Type B pancreatic cell (in vitro differentiated cells): ENCODE measurements around the gene RUSF1. TPM values are rescaled to one million over a fixed set of nuclear protein-coding genes. Genes with fewer than 3 reads are reported as not detected.
A peak's percentile ranks its signal among the peaks of the same experiment; 100 is the strongest.

Source experiments
- DNase-seq: peaks from one replicate; pipeline ENCODE4 v3.0.0; 2021; ENCODE audit warnings: mixed read lengths; ENCODE audit not compliant: unreplicated experiment; ENCODE audit errors: extremely low spot score
- H3K27ac Mint-ChIP-seq: 2 replicates; pipeline ENCODE4 v1.8.0; 2021; ENCODE audit warnings: mild to moderate bottlenecking, mixed read lengths
- H3K27me3 Mint-ChIP-seq: 2 replicates; pipeline ENCODE4 v1.8.0; 2021; ENCODE audit warnings: mixed read lengths
- H3K36me3 Mint-ChIP-seq: 2 replicates; pipeline ENCODE4 v1.8.0; 2021; ENCODE audit warnings: mixed read lengths
- H3K4me1 Mint-ChIP-seq: one replicate; pipeline ENCODE4 v1.8.0; 2021; ENCODE audit warnings: mixed read lengths; ENCODE audit not compliant: unreplicated experiment
- H3K4me3 Mint-ChIP-seq: 2 replicates; pipeline ENCODE4 v1.8.0; 2021; ENCODE audit warnings: mild to moderate bottlenecking, mixed read lengths
- H3K9me3 Mint-ChIP-seq: 2 replicates; pipeline ENCODE4 v1.8.0; 2021; ENCODE audit warnings: mixed read lengths
- total RNA-seq: library from RNA; stranded (reverse); gene quantifications from 2 replicates; pipeline ENCODE4 v1.2.1, GENCODE V29; 2021; ENCODE audit warnings: low replicate concordance
- TF ChIP-seq, protein P1 (sequence below): fragments of 200-600 bp; sonication (generic); conservative IDR thresholded peaks from 2 replicates; pipeline ENCODE4 v1.5.0; 2021; ENCODE audit warnings: antibody characterized with exemption, mild to moderate bottlenecking

The RUSF1 gene
- total RNA-seq, 1 donor from 2014 or later = 78.2 TPM

DNA sequence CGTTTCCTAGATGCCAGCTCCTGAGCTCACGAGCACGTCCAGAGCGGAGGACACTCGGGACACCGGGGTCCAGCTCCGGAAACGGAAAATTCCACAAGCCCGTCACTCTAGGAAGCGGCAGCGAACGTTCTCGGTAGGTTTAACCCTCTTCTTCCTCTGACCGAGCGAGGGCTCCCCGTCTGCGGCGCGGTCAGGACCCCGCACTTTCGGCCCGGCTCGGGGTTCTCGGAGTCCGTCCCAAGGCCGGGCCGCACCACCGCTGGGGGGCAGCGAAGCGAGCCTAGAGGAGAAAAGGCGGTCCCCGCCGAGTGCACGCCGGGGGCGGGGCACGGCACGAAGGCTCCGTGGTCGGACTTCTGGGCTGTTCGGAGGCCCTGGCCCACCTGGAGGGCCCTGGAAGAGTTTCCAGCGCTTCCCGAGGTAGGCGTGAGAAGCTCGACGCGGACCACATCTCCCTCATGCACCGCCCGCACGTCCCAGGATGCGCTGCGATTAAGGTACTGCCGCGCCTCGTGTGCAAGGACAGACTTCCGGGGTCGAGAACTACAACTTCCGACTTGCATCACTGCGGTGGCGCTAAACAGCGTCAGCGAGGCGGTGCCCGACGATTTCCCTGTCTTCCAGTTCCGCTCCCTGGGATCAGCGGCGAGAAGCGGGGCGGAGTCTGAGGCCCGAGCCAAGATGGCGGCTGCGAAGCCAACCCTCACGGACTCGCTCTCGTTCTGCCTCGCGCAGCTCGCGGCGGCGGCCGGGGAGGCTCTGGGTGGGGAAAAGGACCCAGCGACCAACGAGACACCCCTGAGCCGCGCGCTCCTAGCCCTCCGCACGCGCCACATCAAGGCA is 49.1 kb downstream of the RUSF1 start, which contains the start of gene ARMC5:
ARMC5 (plus strand) TSS at position 658 of the 843 bp plus-strand sequence; CDS start at position 682, 24 bp downstream.
- Mint-ChIP-seq H3K9me3 (no peaks in the 10 kb centered on the region), H3K27me3 (no peaks in the 10 kb centered on the region), H3K4me3 (peak within 1 kb of the TSS; percentile 89), H3K36me3 (no peaks in the 10 kb centered on the region), H3K27ac (peak within 1 kb of the TSS; percentile 89), H3K4me1 (peaks cover 22% of the 10 kb centered on the region)
- TF ChIP-seq, protein P1, sequence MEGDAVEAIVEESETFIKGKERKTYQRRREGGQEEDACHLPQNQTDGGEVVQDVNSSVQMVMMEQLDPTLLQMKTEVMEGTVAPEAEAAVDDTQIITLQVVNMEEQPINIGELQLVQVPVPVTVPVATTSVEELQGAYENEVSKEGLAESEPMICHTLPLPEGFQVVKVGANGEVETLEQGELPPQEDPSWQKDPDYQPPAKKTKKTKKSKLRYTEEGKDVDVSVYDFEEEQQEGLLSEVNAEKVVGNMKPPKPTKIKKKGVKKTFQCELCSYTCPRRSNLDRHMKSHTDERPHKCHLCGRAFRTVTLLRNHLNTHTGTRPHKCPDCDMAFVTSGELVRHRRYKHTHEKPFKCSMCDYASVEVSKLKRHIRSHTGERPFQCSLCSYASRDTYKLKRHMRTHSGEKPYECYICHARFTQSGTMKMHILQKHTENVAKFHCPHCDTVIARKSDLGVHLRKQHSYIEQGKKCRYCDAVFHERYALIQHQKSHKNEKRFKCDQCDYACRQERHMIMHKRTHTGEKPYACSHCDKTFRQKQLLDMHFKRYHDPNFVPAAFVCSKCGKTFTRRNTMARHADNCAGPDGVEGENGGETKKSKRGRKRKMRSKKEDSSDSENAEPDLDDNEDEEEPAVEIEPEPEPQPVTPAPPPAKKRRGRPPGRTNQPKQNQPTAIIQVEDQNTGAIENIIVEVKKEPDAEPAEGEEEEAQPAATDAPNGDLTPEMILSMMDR = peak; percentile 59
- peak; percentile 96 for DNase-seq

DNA sequence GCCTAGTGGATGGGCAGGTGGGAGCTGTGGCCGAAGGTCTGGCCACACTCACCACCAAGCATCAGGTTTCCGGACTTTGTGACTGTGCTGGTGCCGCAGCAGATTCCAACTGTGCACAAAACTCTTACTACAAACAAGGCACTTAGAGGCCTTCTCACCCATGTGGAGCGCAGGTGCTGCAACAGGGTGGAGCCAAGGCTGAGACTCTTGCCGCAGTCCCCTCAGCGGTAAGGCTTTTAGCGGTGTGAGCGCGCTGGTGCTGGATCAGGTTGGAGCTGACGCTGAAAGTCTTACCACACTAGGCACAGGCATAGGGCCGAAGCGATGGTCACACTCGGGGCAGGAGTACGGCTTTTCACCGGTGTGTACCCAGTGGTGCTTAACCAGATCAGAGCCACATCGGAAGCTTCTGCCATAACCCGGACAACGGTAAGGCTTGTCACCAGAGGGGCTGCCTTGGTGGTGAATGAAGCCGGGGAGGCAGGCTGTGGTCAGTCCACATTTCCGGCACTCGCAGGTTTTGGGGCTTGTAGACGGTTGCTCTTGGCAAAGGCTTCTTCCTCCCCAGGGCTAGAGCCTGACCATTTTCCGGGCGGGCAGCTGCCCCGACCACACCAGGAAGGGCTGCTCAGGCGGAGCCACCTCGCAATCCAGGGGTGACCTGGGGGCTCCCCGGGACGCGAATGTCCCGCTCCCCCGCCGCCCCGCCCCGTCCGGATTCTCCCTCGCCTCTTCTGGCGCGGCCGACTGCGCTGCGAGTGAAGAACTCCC is 49.9 kb downstream of the RUSF1 start:
- H3K4me3 Mint-ChIP-seq = peak overlapping the region; percentile 89

DNA sequence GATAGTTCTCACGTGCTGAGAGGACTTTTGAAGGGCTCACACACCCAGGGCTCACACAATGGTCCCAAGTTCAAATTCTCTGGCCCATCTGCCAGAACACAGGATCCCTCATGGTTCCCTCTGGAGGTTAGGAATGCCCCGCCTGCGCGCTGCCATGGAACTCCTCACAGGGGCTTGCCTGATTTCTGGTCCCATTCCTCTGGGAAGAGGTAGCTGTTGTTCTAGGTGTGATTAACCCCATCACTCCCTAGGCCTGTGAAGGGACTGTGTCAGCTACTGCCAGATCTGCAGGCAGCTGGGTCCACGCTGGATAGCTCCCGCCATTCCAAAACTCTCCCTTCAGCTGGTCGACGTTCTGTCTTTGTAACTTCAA is 51.2 kb downstream of the RUSF1 start:
- peak overlapping the region; percentile 34 for H3K4me3 Mint-ChIP-seq
- H3K9me3 Mint-ChIP-seq = no peaks in the 10 kb centered on the region
- TF ChIP-seq, protein P1 = no peak
- no peak for DNase-seq
- no peak overlapping the region for H3K27ac Mint-ChIP-seq
- H3K4me1 Mint-ChIP-seq = peaks cover 29% of the 10 kb centered on the region
- H3K36me3 Mint-ChIP-seq = no peaks in the 10 kb centered on the region
- no peaks in the 10 kb centered on the region for H3K27me3 Mint-ChIP-seq

More for the DNA sequence above, 49.9 kb downstream of the RUSF1 start:
- Mint-ChIP-seq H3K27me3 (no peaks in the 10 kb centered on the region), H3K9me3 (no peaks in the 10 kb centered on the region), H3K4me1 (peaks cover 28% of the 10 kb centered on the region), H3K36me3 (no peaks in the 10 kb centered on the region), H3K27ac (peak overlapping the region; percentile 89)
- no peak for DNase-seq
- TF ChIP-seq, protein P1 = peak; percentile 52

DNA sequence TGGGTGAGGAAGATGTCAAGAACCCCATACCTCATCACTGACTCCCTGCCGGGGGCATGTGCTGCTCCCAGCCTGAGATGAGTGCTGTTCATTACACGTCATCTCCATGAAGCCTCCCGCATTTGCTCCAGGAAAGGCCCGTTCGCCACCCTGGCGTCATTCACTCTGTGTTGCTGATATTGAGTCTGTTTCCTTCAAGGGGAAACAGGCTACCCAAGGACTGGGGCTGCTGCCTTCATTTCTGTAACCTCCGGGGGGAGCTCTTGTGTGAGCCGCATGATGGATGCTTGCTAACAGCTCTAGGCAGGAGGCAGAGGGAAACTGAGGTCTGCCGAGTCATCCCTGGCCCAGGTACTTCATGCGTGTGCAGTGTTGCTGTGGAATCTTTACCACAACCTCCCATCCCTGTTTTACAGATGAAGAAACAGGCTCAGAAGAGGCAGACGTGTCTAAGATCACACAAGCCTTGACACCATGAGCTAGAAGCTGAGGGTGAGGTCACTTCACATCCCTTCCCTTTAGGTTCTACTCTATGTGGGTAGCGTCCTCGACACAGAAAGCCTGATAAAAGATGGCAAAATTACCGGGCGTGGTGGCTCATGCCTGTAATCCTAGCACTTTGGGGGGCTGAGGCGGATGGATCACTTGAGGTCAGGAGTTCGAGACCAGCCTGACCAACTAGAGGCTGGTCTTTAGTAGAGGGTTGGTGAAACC is 52.4 kb downstream of the RUSF1 start:
- Mint-ChIP-seq H3K27ac (peak overlapping the region; percentile 71), H3K36me3 (no peaks in the 10 kb centered on the region), H3K27me3 (no peaks in the 10 kb centered on the region), H3K9me3 (no peaks in the 10 kb centered on the region), H3K4me1 (peaks cover 30% of the 10 kb centered on the region), H3K4me3 (peak overlapping the region; percentile 39)
- TF ChIP-seq, protein P1 = peak; percentile 54
- no peak for DNase-seq
